OCI-LY1 (cell line): ENCODE results near the gene RAD54L.

Experiments
- H2AFZ ChIP-seq: fragments of 200-600 bp; sonication (generic), shearing (Covaris generic); 2 replicates; pipeline ENCODE4 v1.6.0; 2014; ENCODE audit warnings: antibody characterized with exemption, mild to moderate bottlenecking, low read length
- H3F3A ChIP-seq: fragments of 200-600 bp; sonication (generic), shearing (Covaris generic); 2 replicates; pipeline ENCODE4 v1.6.0; 2014; ENCODE audit warnings: mild to moderate bottlenecking, antibody characterized with exemption, low read length, moderate library complexity; ENCODE audit not compliant: insufficient read depth
- H3K27ac ChIP-seq: fragments of 200-600 bp; sonication (generic); 2 replicates; pipeline ENCODE4 v1.5.1; 2014; ENCODE audit warnings: low read length, mixed run types, mild to moderate bottlenecking, low read depth; ENCODE audit not compliant: poor library complexity, severe bottlenecking
- H3K27me3 ChIP-seq: fragments of 200-600 bp; sonication (generic); 2 replicates; pipeline ENCODE4 v1.6.0; 2014; ENCODE audit warnings: antibody characterized with exemption, mild to moderate bottlenecking, low read length, moderate library complexity; ENCODE audit not compliant: insufficient read depth
- H3K36me3 ChIP-seq: fragments of 200-600 bp; sonication (generic); 2 replicates; pipeline ENCODE4 v1.6.1; 2014; ENCODE audit warnings: mild to moderate bottlenecking, antibody characterized with exemption, low read length, moderate library complexity, mixed read lengths; ENCODE audit not compliant: insufficient read depth
- H3K4me1 ChIP-seq: fragments of 200-600 bp; sonication (generic); 2 replicates; pipeline ENCODE4 v1.5.1; 2014; ENCODE audit warnings: mild to moderate bottlenecking, low read length, moderate library complexity; ENCODE audit not compliant: insufficient read depth, severe bottlenecking
- H3K4me2 ChIP-seq: fragments of 200-600 bp; sonication (generic), shearing (Covaris generic); 2 replicates; pipeline ENCODE4 v1.6.1; 2014; ENCODE audit warnings: low read length
- H3K4me3 ChIP-seq: fragments of 200-600 bp; sonication (generic); 2 replicates; pipeline ENCODE4 v1.5.1; 2014; ENCODE audit warnings: low read length, low read depth, mild to moderate bottlenecking, mixed read lengths; ENCODE audit not compliant: poor library complexity, severe bottlenecking
- H3K79me2 ChIP-seq: fragments of 200-600 bp; shearing (Covaris generic); 2 replicates; pipeline ENCODE4 v1.6.1; 2016; ENCODE audit warnings: mixed run types, low read length, mixed read lengths; ENCODE audit not compliant: insufficient read depth
- H3K9ac ChIP-seq: fragments of 200-600 bp; sonication (generic), shearing (Covaris generic); 2 replicates; pipeline ENCODE4 v1.6.1; 2014; ENCODE audit warnings: mild to moderate bottlenecking, low read length, mixed read lengths
- H3K9me2 ChIP-seq: fragments of 200-600 bp; sonication (generic), shearing (Covaris generic); 2 replicates; pipeline ENCODE4 v1.6.1; 2014; ENCODE audit warnings: low read depth, mild to moderate bottlenecking, low read length, mixed read lengths
- H3K9me3 ChIP-seq: fragments of 200-600 bp; shearing (Covaris generic); 2 replicates; pipeline ENCODE4 v1.6.1; 2014; ENCODE audit warnings: low read length, mixed read lengths
- H4K20me1 ChIP-seq: fragments of 200-600 bp; sonication (generic), shearing (Covaris generic); 2 replicates; pipeline ENCODE4 v1.6.0; 2016; ENCODE audit warnings: mild to moderate bottlenecking, low read length; ENCODE audit not compliant: insufficient read depth
- EZH2 ChIP-seq: fragments of 200-600 bp; sonication (generic), shearing (Covaris generic); IDR thresholded peaks from 2 replicates; pipeline ENCODE4 v1.8.0; 2017; ENCODE audit warnings: borderline replicate concordance, mixed run types, mild to moderate bottlenecking, antibody characterized with exemption, low read length, moderate library complexity, mixed read lengths
- TF ChIP-seq, protein P1 (sequence below): fragments of 200-600 bp; sonication (generic), shearing (Covaris generic); IDR thresholded peaks from 2 replicates; pipeline ENCODE4 v1.5.1; 2017; ENCODE audit warnings: mild to moderate bottlenecking, antibody characterized with exemption, low read length, moderate library complexity, mixed read lengths

RAD54L gene

DNA sequence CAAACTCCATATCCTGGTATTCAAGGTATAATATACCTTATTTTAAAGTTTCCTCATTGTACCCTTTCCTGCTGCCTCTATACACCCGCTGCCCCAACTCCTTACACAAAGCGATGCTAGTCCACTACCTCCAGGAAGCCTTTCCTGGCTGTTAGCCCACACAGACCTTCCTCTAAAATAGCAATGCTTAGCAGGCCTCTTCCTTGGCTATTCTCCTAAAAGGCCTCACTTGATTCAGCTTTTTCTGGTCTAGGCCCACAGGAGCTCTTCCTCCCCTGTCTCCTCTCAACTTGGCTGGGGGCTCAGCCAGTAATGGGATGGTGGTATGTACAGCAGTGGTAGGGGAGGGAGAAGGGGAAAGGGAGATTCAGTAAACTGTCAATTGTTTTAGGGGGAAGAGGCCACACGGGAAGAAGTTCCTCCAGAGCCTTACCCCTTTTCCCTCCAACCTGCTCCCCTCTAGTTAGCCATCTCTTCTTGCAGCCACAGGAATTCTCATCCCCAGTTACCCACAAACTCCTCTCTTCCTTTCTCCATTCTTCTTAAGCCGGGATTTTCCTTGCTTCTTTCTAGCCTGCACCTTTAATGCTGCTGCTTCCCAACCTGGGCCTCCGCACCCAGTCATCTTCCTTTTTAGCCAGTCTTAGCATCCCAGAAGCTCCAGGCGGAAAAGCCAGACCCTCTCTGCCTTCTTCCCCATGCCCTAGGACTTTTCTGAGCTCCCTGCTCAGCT, 53.3 kb downstream of the RAD54L start:
- peak overlapping the region; percentile 98 for H3K4me3 ChIP-seq
- H3K27me3 ChIP-seq: no peaks in the 10 kb centered on the region
- H3K4me1 ChIP-seq: peaks cover 12% of the 10 kb centered on the region
- H3K9me2 ChIP-seq: no peaks in the 10 kb centered on the region
- no peak overlapping the region for H3K27ac ChIP-seq
- no peak overlapping the region for H2AFZ ChIP-seq
- TF ChIP-seq EZH2: no peak
- TF ChIP-seq, protein P1, sequence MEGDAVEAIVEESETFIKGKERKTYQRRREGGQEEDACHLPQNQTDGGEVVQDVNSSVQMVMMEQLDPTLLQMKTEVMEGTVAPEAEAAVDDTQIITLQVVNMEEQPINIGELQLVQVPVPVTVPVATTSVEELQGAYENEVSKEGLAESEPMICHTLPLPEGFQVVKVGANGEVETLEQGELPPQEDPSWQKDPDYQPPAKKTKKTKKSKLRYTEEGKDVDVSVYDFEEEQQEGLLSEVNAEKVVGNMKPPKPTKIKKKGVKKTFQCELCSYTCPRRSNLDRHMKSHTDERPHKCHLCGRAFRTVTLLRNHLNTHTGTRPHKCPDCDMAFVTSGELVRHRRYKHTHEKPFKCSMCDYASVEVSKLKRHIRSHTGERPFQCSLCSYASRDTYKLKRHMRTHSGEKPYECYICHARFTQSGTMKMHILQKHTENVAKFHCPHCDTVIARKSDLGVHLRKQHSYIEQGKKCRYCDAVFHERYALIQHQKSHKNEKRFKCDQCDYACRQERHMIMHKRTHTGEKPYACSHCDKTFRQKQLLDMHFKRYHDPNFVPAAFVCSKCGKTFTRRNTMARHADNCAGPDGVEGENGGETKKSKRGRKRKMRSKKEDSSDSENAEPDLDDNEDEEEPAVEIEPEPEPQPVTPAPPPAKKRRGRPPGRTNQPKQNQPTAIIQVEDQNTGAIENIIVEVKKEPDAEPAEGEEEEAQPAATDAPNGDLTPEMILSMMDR: no peak
- H3K9ac ChIP-seq: no peak overlapping the region; the same call in 1 of the 2 replicates
- peaks cover 20% of the 10 kb centered on the region; the same call in 1 of the 2 replicates for H3K36me3 ChIP-seq
- H3K79me2 ChIP-seq: peaks cover 22% of the 10 kb centered on the region
- H3K9me3 ChIP-seq: no peaks in the 10 kb centered on the region
- H4K20me1 ChIP-seq: no peaks in the 10 kb centered on the region
- H3K4me2 ChIP-seq: peak overlapping the region; percentile 87; the same call in 1 of the 2 replicates
- no peaks in the 10 kb centered on the region for H3F3A ChIP-seq

DNA sequence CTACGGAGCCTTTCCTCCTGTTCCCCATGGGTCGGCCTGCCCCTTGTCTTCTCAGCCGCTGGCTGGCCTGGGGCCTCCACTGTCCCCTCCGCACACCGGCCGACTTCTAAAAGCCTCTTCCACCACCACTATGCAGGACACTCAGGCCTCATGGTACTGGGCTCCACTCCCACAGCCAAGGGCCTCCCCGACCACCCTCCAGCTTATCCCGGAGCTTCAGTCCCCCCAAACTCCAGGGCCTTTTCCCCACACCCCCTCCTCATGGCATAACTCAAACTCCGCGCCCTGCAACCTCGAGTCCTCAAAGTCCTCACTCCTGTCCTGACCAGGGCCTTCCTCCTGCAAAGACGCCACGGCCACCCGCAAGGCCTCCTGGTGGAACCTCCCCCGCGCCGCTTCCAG, 53.8 kb downstream of the RAD54L start:
- TF ChIP-seq EZH2: no peak
- TF ChIP-seq, protein P1: no peak
- H3K9ac ChIP-seq: peak overlapping the region; percentile 99
- H3K27me3 ChIP-seq: no peaks in the 10 kb centered on the region
- no peak overlapping the region for H3K27ac ChIP-seq
- no peak overlapping the region for H2AFZ ChIP-seq
- H3K9me3 ChIP-seq: no peaks in the 10 kb centered on the region
- no peaks in the 10 kb centered on the region for H3K9me2 ChIP-seq
- H3K4me2 ChIP-seq: peak overlapping the region; percentile 87
- H3K79me2 ChIP-seq: peaks cover 28% of the 10 kb centered on the region
- no peaks in the 10 kb centered on the region for H3F3A ChIP-seq
- peak overlapping the region; percentile 98 for H3K4me3 ChIP-seq
- peaks cover 18% of the 10 kb centered on the region for H3K4me1 ChIP-seq
- H3K36me3 ChIP-seq: peaks cover 18% of the 10 kb centered on the region; the same call in 1 of the 2 replicates
- H4K20me1 ChIP-seq: no peaks in the 10 kb centered on the region

DNA sequence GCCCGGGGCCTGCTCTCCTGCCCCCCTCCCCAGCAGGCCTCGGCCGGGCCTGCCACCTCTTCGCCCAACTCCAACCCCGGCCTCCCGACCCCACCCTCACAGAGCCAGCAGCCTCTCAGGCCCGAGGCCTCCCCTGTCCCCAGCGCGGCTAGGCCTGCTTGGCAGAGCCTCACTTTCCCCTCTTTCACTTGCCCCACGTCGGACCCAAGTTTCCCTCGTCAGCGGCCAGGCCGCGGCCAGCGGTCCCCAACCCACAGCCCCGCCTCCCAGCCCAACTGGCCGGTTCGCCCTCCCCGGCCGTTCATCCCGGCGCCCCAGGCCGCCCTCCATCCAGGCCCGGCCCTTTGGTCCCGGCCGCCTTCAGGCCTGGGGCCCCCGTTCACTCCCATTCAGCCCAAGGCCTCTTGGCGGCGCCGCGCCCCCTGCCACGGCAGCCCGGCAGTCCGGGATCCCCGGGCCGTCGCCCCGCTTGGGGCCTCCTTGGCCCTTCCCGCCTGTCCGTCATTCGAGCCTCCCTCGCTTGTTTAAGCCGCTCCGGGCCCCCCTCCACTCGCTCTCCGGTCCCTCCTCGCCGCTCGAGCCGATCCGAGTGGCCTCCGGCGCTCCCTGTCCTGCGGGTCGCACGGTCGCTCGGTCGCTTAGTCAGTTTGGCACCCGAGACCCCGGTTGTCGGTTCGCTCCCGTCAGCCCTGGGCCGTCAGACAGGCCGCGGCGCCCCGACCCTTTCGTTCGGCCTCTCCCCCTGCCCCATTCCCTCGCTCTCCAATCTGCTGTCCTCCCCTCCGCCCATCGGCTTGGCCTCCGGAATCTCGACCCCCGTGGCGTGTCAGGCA, 54.5 kb downstream of the RAD54L start:
- Histone ChIP-seq H3K9me2 (no peaks in the 10 kb centered on the region), H3K9ac (peak overlapping the region; percentile 99), H3K27ac (no peak overlapping the region), H3K79me2 (peaks cover 34% of the 10 kb centered on the region), H3K36me3 (peaks cover 15% of the 10 kb centered on the region; the same call in 1 of the 2 replicates), H3K27me3 (no peaks in the 10 kb centered on the region), H3K4me2 (peak overlapping the region; percentile 87), H4K20me1 (no peaks in the 10 kb centered on the region), H2AFZ (no peak overlapping the region), H3K4me3 (peak overlapping the region; percentile 98), H3K4me1 (peaks cover 24% of the 10 kb centered on the region), H3K9me3 (no peaks in the 10 kb centered on the region), H3F3A (no peaks in the 10 kb centered on the region)
- TF ChIP-seq EZH2: no peak
- TF ChIP-seq, protein P1: peak; percentile 44
